Neural cell (in vitro differentiated cells): Measurements from ENCODE around the gene ACBD3. TPM values are rescaled to one million over a fixed set of nuclear protein-coding genes. Genes with fewer than 3 reads are reported as not detected.

Experiments used
- H2AFZ ChIP-seq: fragments of 200-600, 300-800 bp; sonication (generic), shearing (Covaris generic); 2 replicates; pipeline ENCODE4 v1.6.0; 2014; ENCODE audit warnings: low read depth, mild to moderate bottlenecking, antibody characterized with exemption, low read length, moderate library complexity
- H3F3A ChIP-seq: fragments of 200-600 bp; shearing (Covaris generic); 2 replicates; pipeline ENCODE4 v1.6.1; 2016; ENCODE audit warnings: mild to moderate bottlenecking, moderate library complexity, mixed read lengths, antibody characterized with exemption, low read length; ENCODE audit not compliant: insufficient read depth, poor library complexity, severe bottlenecking
- H3K27ac ChIP-seq: fragments of 200-600, 300-800 bp; sonication (generic), shearing (Covaris generic); 2 replicates; pipeline ENCODE4 v1.5.1; 2014; ENCODE audit warnings: mild to moderate bottlenecking, low read length, moderate library complexity
- H3K27me3 ChIP-seq: fragments of 300-800, 200-600 bp; sonication (generic), shearing (Covaris generic); 2 replicates; pipeline ENCODE4 v1.6.0; 2014; ENCODE audit warnings: mild to moderate bottlenecking, low read depth, low read length, moderate library complexity; ENCODE audit not compliant: insufficient read depth
- H3K36me3 ChIP-seq: fragments of 300-800, 200-600 bp; sonication (generic), shearing (Covaris generic); 2 replicates; pipeline ENCODE4 v1.5.1; 2014; ENCODE audit warnings: mild to moderate bottlenecking, antibody characterized with exemption, low read length, moderate library complexity; ENCODE audit not compliant: insufficient read depth
- H3K4me2 ChIP-seq: fragments of 300-800, 200-600 bp; sonication (generic), shearing (Covaris generic); 2 replicates; pipeline ENCODE4 v1.6.0; 2014; ENCODE audit warnings: mild to moderate bottlenecking, low read length
- H3K4me3 ChIP-seq: fragments of 300-800, 200-600 bp; sonication (generic), shearing (Covaris generic); 2 replicates; pipeline ENCODE4 v1.5.1; 2014; ENCODE audit warnings: mild to moderate bottlenecking, low read length, moderate library complexity
- H3K79me2 ChIP-seq: fragments of 200-600 bp; shearing (Covaris generic); replicated peaks from 2 replicates; pipeline ENCODE4 v1.6.0; 2014; ENCODE audit warnings: mild to moderate bottlenecking, low read length, moderate library complexity; ENCODE audit not compliant: insufficient read depth
- H3K9ac ChIP-seq: fragments of 300-800, 200-600 bp; sonication (generic), shearing (Covaris generic); 2 replicates; pipeline ENCODE4 v1.6.1; 2016; ENCODE audit warnings: mild to moderate bottlenecking, low read length, mixed read lengths
- H3K9me2 ChIP-seq: fragments of 200-600 bp; shearing (Covaris generic); 2 replicates; pipeline ENCODE4 v1.6.1; 2016; ENCODE audit warnings: mild to moderate bottlenecking, low read length, mixed read lengths; ENCODE audit not compliant: insufficient read depth
- H3K9me3 ChIP-seq: fragments of 200-600, 300-800 bp; sonication (generic), shearing (Covaris generic); 2 replicates; pipeline ENCODE4 v1.6.1; 2016; ENCODE audit warnings: mild to moderate bottlenecking, mixed run types, low read length, moderate library complexity, mixed read lengths
- H4K20me1 ChIP-seq: fragments of 200-600 bp; shearing (Covaris generic); 2 replicates; pipeline ENCODE4 v1.6.1; 2016; ENCODE audit warnings: mild to moderate bottlenecking, mixed run types; ENCODE audit not compliant: insufficient read depth
- CTCF ChIP-seq: fragments of 450-650 bp; IDR thresholded peaks from 2 replicates; pipeline ENCODE4 v1.5.1; 2014; ENCODE audit warnings: antibody characterized with exemption, mild to moderate bottlenecking, moderate library complexity; ENCODE audit not compliant: poor library complexity, severe bottlenecking
- EP300 ChIP-seq: fragments of 450-650 bp; conservative IDR thresholded peaks from 2 replicates; pipeline ENCODE4 v1.6.1; 2014; ENCODE audit warnings: antibody characterized with exemption, mild to moderate bottlenecking, moderate library complexity; ENCODE audit not compliant: poor library complexity, severe bottlenecking
- EZH2 ChIP-seq: fragments of 200-600, 300-800 bp; shearing (Covaris generic), sonication (generic); IDR thresholded peaks from 2 replicates; pipeline ENCODE4 v1.6.1; 2014; ENCODE audit warnings: antibody characterized with exemption, low read length, borderline replicate concordance, mild to moderate bottlenecking; ENCODE audit not compliant: insufficient read depth, poor library complexity, severe bottlenecking
- MXI1 ChIP-seq: fragments of 450-650 bp; conservative IDR thresholded peaks from 2 replicates; pipeline ENCODE4 v1.6.1; 2014; ENCODE audit warnings: antibody characterized with exemption, mild to moderate bottlenecking; ENCODE audit not compliant: poor library complexity, severe bottlenecking
- POLR2AphosphoS5 ChIP-seq: IDR thresholded peaks from 2 replicates; pipeline ENCODE4 v1.6.1; 2012
- RAD21 ChIP-seq: fragments of 450-650 bp; conservative IDR thresholded peaks from 2 replicates; pipeline ENCODE4 v1.6.1; 2014; ENCODE audit warnings: antibody characterized with exemption, mild to moderate bottlenecking, moderate library complexity
- REST ChIP-seq: IDR thresholded peaks from 2 replicates; pipeline ENCODE4 v1.6.1; 2012; ENCODE audit warnings: borderline replicate concordance
- SMC3 ChIP-seq: fragments of 450-650 bp; conservative IDR thresholded peaks from 2 replicates; pipeline ENCODE4 v1.6.1; 2014; ENCODE audit warnings: antibody characterized with exemption, mild to moderate bottlenecking, moderate library complexity; ENCODE audit not compliant: poor library complexity
- TAF1 ChIP-seq: IDR thresholded peaks from 2 replicates; pipeline ENCODE4 v1.6.1; 2012; ENCODE audit warnings: low read depth
- polyA plus RNA-seq: library from polyadenylated mRNA; depleted of rRNA; stranded (reverse); fragments of >200 nt; gene quantifications from 2 replicates; pipeline ENCODE4 v1.2.3, GENCODE V29; 2014

Gene ACBD3
- polyA plus RNA-seq, 1 donor from 2014 or later, result 30.8 TPM

- no peak overlapping the region for H3K4me2 ChIP-seq
- no peak overlapping the region for H3K27ac ChIP-seq
- H3K36me3 ChIP-seq, result peaks cover under 1% of the 10 kb centered on the region
- no peaks in the 10 kb centered on the region for H3K27me3 ChIP-seq
- H3K4me3 ChIP-seq, result no peak overlapping the region
- H3F3A ChIP-seq, result no peaks in the 10 kb centered on the region
- H3K9ac ChIP-seq, result no peak overlapping the region
- no peaks in the 10 kb centered on the region for H4K20me1 ChIP-seq
- H2AFZ ChIP-seq, result no peak overlapping the region
- TF ChIP-seq POLR2AphosphoS5 (no peak), EP300 (no peak), RAD21 (no peak), TAF1 (no peak)
- no peaks in the 10 kb centered on the region for H3K9me2 ChIP-seq
- H3K79me2 ChIP-seq, result no peaks in the 10 kb centered on the region
- H3K9me3 ChIP-seq, result no peaks in the 10 kb centered on the region
Measured at GRCh38 chr1:226164154-226164553, 22.4 kb downstream of the ACBD3 start.

- no peaks in the 10 kb centered on the region for H3K9me2 ChIP-seq
- TF ChIP-seq SMC3 (no peak), EP300 (no peak), REST (no peak), MXI1 (no peak), RAD21 (no peak), POLR2AphosphoS5 (no peak), EZH2 (no peak), TAF1 (no peak)
- no peaks in the 10 kb centered on the region for H3K9me3 ChIP-seq
- no peaks in the 10 kb centered on the region for H3F3A ChIP-seq
- H4K20me1 ChIP-seq, result no peaks in the 10 kb centered on the region
- peaks cover 9% of the 10 kb centered on the region for H3K36me3 ChIP-seq
- no peak overlapping the region for H3K9ac ChIP-seq
- H2AFZ ChIP-seq, result no peak overlapping the region
- no peak overlapping the region for H3K4me3 ChIP-seq
- no peaks in the 10 kb centered on the region for H3K79me2 ChIP-seq
- no peak overlapping the region for H3K27ac ChIP-seq
- no peak overlapping the region for H3K4me2 ChIP-seq
- H3K27me3 ChIP-seq, result no peaks in the 10 kb centered on the region
Measured at GRCh38 chr1:226162898-226163297, 23.6 kb downstream of the ACBD3 start.

GRCh38 chr1:226158983-226159382 lies 27.6 kb downstream of the ACBD3 start:
- Histone ChIP-seq H3K9ac (no peak overlapping the region), H3F3A (no peaks in the 10 kb centered on the region), H3K79me2 (no peaks in the 10 kb centered on the region), H3K27ac (no peak overlapping the region), H4K20me1 (no peaks in the 10 kb centered on the region), H2AFZ (no peak overlapping the region), H3K9me2 (no peaks in the 10 kb centered on the region), H3K9me3 (no peaks in the 10 kb centered on the region), H3K4me3 (no peak overlapping the region), H3K27me3 (no peaks in the 10 kb centered on the region), H3K4me2 (no peak overlapping the region), H3K36me3 (peaks cover 9% of the 10 kb centered on the region)
- TF ChIP-seq EZH2 (no peak), REST (no peak), MXI1 (no peak), RAD21 (no peak), POLR2AphosphoS5 (no peak), CTCF (no peak), TAF1 (no peak), SMC3 (no peak), EP300 (no peak)
